Measurements from ENCODE around the gene POU4F2. TPM values are rescaled to one million over a fixed set of nuclear protein-coding genes. Genes with fewer than 3 reads are reported as not detected.
A peak's percentile ranks its signal among the peaks of the same experiment; 100 is the strongest.

The POU4F2 gene
- total RNA-seq, 1 donor from 2014 or later = 1.8 TPM

GRCh38 chr4:146646593-146647325, 8.1 kb downstream of the POU4F2 start:
- peaks cover 18% of the 10 kb centered on the region for H3K9me3 Mint-ChIP-seq (ENCODE audit: unreplicated experiment)
- peak overlapping the region; percentile 60 for H3K27ac Mint-ChIP-seq (ENCODE audit: unreplicated experiment)
- peaks cover 36% of the 10 kb centered on the region for H3K27me3 Mint-ChIP-seq (ENCODE audit: unreplicated experiment)

DNA sequence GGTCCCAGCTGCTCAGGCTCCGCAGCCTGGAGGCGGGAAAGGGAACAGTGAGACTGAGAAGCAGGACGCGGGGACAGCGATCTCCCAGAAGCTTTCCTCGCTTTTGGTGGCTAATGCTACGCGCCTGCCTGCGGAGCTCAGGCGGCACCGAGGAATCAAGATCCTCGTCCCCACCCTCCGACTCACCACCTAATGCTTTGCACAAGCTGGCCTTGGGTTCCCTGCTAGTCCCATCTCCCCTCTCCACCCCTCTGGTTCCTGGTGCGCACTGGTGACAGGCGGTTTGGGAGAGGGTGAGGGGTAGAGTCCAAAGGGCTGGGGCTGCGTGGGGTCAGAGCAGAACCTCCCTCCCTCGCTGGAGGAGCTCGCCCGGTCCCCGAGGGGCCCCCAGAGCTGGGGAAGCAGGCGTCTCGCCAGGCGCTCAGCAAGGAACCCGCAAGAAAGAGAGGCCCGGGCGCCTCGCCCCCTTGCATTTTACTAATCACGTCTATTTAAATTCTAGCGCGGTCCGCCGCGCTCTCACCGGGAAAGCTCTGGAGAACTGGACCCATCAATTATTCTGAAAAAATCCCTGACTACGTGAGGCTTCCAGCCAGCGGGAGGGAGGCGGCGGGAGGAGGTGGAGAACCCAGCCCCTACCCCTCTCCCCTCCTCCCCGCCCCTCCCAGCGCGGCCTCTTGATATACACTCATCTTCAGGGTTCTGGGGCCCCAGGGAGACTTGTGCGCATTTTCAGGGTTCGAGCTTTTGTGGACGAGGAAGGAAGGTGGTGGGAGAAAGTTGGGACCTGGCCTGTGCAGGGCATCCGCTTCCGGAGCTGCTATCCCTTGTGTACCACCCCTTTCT, 9.1 kb downstream of the POU4F2 start:
- Mint-ChIP-seq H3K27ac (ENCODE audit: unreplicated experiment) (peak overlapping the region; percentile 74), H3K36me3 (ENCODE audit: unreplicated experiment) (peaks cover 3% of the 10 kb centered on the region), H3K9me3 (ENCODE audit: unreplicated experiment) (peaks cover 14% of the 10 kb centered on the region), H3K4me3 (ENCODE audit: unreplicated experiment) (peak overlapping the region; percentile 86), H3K27me3 (ENCODE audit: unreplicated experiment) (peaks cover 30% of the 10 kb centered on the region), H3K4me1 (ENCODE audit: low read depth, unreplicated experiment) (peaks cover 34% of the 10 kb centered on the region)
- DNase-seq = peak; percentile 49
- TF ChIP-seq, protein P1, sequence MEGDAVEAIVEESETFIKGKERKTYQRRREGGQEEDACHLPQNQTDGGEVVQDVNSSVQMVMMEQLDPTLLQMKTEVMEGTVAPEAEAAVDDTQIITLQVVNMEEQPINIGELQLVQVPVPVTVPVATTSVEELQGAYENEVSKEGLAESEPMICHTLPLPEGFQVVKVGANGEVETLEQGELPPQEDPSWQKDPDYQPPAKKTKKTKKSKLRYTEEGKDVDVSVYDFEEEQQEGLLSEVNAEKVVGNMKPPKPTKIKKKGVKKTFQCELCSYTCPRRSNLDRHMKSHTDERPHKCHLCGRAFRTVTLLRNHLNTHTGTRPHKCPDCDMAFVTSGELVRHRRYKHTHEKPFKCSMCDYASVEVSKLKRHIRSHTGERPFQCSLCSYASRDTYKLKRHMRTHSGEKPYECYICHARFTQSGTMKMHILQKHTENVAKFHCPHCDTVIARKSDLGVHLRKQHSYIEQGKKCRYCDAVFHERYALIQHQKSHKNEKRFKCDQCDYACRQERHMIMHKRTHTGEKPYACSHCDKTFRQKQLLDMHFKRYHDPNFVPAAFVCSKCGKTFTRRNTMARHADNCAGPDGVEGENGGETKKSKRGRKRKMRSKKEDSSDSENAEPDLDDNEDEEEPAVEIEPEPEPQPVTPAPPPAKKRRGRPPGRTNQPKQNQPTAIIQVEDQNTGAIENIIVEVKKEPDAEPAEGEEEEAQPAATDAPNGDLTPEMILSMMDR (IDR thresholded peaks at IDR 0.05; ENCODE audit: partially characterized antibody, unreplicated experiment) = no peak

More at GRCh38 chr4:146646593-146647325, 8.1 kb downstream of the POU4F2 start:
- DNase-seq = no peak
- H3K36me3 Mint-ChIP-seq (ENCODE audit: unreplicated experiment) = peaks cover 5% of the 10 kb centered on the region
- TF ChIP-seq, protein P1 (IDR thresholded peaks at IDR 0.05; ENCODE audit: partially characterized antibody, unreplicated experiment) = no peak
- H3K4me3 Mint-ChIP-seq (ENCODE audit: unreplicated experiment) = peak overlapping the region; percentile 86
- H3K4me1 Mint-ChIP-seq (ENCODE audit: low read depth, unreplicated experiment) = peaks cover 28% of the 10 kb centered on the region

DNA sequence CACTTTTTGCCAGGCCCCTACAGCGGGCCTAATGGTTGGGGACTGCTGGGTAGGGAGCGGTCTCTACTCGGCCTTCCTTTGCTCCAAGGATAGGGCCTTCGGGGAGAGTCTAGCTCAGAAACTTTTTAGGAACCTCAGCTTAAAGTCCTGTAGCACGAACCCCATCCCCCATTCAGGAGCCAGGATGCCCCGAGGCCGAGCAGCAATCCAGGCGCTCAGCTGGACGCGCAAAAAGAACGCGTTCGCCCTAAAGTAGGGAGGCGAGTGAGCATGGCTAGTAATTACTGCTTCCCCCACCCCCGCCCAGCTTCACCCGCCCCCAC, 9.7 kb downstream of the POU4F2 start:
- Mint-ChIP-seq H3K27ac (ENCODE audit: unreplicated experiment) (no peak overlapping the region), H3K4me3 (ENCODE audit: unreplicated experiment) (peak overlapping the region; percentile 86), H3K27me3 (ENCODE audit: unreplicated experiment) (peaks cover 28% of the 10 kb centered on the region), H3K4me1 (ENCODE audit: low read depth, unreplicated experiment) (peaks cover 38% of the 10 kb centered on the region), H3K9me3 (ENCODE audit: unreplicated experiment) (peaks cover 14% of the 10 kb centered on the region), H3K36me3 (ENCODE audit: unreplicated experiment) (no peaks in the 10 kb centered on the region)
- DNase-seq = peak; percentile 40
- TF ChIP-seq, protein P1 (IDR thresholded peaks at IDR 0.05; ENCODE audit: partially characterized antibody, unreplicated experiment) = no peak

DNA sequence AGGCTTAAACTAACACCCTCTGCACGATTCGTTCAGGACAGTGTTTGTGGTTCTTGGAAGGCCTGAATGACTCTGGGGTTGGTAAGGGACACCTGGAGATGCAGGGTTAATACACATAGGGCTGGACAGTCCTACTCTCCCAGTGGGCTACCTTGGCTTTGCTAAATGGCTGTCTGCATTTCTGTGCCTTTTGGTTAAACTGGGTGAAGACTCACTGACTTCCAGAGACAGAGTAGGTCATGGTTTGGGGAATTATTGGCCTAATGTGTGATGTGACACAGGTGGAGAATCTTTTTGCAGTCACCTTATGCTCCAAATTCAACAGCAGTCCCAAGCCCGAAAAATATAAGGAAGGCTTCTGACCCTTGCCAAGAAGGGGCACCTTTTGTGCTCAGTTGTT, 10.5 kb downstream of the POU4F2 start:
- Mint-ChIP-seq H3K36me3 (ENCODE audit: unreplicated experiment) (no peaks in the 10 kb centered on the region), H3K9me3 (ENCODE audit: unreplicated experiment) (peaks cover 14% of the 10 kb centered on the region), H3K4me3 (ENCODE audit: unreplicated experiment) (peak overlapping the region; percentile 86), H3K27me3 (ENCODE audit: unreplicated experiment) (peaks cover 28% of the 10 kb centered on the region), H3K4me1 (ENCODE audit: low read depth, unreplicated experiment) (peaks cover 39% of the 10 kb centered on the region), H3K27ac (ENCODE audit: unreplicated experiment) (no peak overlapping the region)
- TF ChIP-seq, protein P1 (IDR thresholded peaks at IDR 0.05; ENCODE audit: partially characterized antibody, unreplicated experiment) = no peak
- DNase-seq = no peak

DNA sequence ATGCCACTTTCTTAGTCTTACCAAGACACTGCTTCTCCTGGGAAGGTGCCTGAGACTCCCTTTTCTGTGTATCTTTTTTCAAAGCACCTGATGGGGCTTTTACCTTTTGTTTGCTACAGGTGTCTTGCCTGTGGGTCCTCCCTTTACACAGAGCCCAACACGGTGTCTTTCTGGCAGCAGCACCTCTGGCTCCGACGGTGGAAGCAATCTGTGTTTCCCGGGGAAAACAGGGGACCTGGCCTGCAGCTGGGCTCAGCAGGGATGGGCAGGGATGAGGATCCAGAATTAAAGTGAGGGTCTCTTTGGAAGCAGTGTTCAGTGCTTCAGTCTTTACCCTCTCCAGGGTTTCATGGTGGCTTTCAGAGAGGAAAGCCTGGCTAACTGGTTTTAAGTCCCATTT, 11.3 kb downstream of the POU4F2 start:
- Mint-ChIP-seq H3K27me3 (ENCODE audit: unreplicated experiment) (peaks cover 26% of the 10 kb centered on the region), H3K27ac (ENCODE audit: unreplicated experiment) (no peak overlapping the region), H3K9me3 (ENCODE audit: unreplicated experiment) (peaks cover 19% of the 10 kb centered on the region), H3K36me3 (ENCODE audit: unreplicated experiment) (no peaks in the 10 kb centered on the region), H3K4me3 (ENCODE audit: unreplicated experiment) (no peak overlapping the region), H3K4me1 (ENCODE audit: low read depth, unreplicated experiment) (peaks cover 41% of the 10 kb centered on the region)
- TF ChIP-seq, protein P1 (IDR thresholded peaks at IDR 0.05; ENCODE audit: partially characterized antibody, unreplicated experiment) = no peak
- DNase-seq = no peak

All from glutamatergic neuron (in vitro differentiated cells).